ENCODE data around the gene PAX7.
"Not testable (repeated sequence)": the region's sequence is repeated elsewhere in the genome, so short reads cannot be mapped to it uniquely, and the experiment has no call there.

Gene PAX7

GRCh38 chr1:18734461-18735223, 104.0 kb downstream of the PAX7 start:
- DNase-seq: no peak

GRCh38 chr1:18735224-18735997, 104.8 kb downstream of the PAX7 start:
- DNase-seq: no peak

GRCh38 chr1:18736958-18737357, 106.3 kb downstream of the PAX7 start:
- no peak for DNase-seq

- no peak for DNase-seq
These were observed 107.5 kb downstream of the PAX7 start for GRCh38 chr1:18738126-18738525.

- DNase-seq: no peak
These were observed 108.0 kb downstream of the PAX7 start for GRCh38 chr1:18738617-18739016.

- DNase-seq: no peak
These were observed 108.8 kb downstream of the PAX7 start for GRCh38 chr1:18739408-18739807.

GRCh38 chr1:18739897-18740296, 109.3 kb downstream of the PAX7 start:
- DNase-seq: no peak

GRCh38 chr1:18740617-18741016, 110.0 kb downstream of the PAX7 start:
- DNase-seq: no peak

GRCh38 chr1:18743233-18743632, 112.6 kb downstream of the PAX7 start:
- DNase-seq: no peak

GRCh38 chr1:18744381-18744780, 113.7 kb downstream of the PAX7 start:
- not testable (repeated sequence) for DNase-seq

GRCh38 chr1:18746981-18747380, 116.3 kb downstream of the PAX7 start:
- DNase-seq: no peak

- DNase-seq: no peak
These were observed 117.0 kb downstream of the PAX7 start for GRCh38 chr1:18747671-18748070.

- DNase-seq: no peak
These were observed 117.8 kb downstream of the PAX7 start for GRCh38 chr1:18748435-18748834.

GRCh38 chr1:18749569-18749968, 118.9 kb downstream of the PAX7 start:
- DNase-seq: no peak

GRCh38 chr1:18750600-18750999, 120.0 kb downstream of the PAX7 start:
- no peak for DNase-seq

- no peak for DNase-seq
These were observed 120.8 kb downstream of the PAX7 start for GRCh38 chr1:18751425-18751824.

GRCh38 chr1:18752409-18752808, 121.8 kb downstream of the PAX7 start:
- DNase-seq: no peak

GRCh38 chr1:18760156-18760555, 129.5 kb downstream of the PAX7 start:
- DNase-seq: no peak

- no peak for DNase-seq
These were observed 131.5 kb downstream of the PAX7 start for GRCh38 chr1:18761948-18762840.

GRCh38 chr1:18764362-18764761, 133.7 kb downstream of the PAX7 start:
- DNase-seq: no peak

- DNase-seq: no peak
These were observed 135.1 kb downstream of the PAX7 start for GRCh38 chr1:18765725-18766124.

- no peak for DNase-seq
These were observed 135.7 kb downstream of the PAX7 start for GRCh38 chr1:18766328-18766727.

- not testable (repeated sequence) for DNase-seq
These were observed 136.9 kb downstream of the PAX7 start for GRCh38 chr1:18767576-18767975.
